ENCODE results near the gene POLR2F.
"Not testable (repeated sequence)": the region's sequence is repeated elsewhere in the genome, so short reads cannot be mapped to it uniquely, and the experiment has no call there.

Gene POLR2F

GRCh38 chr22:37925767-37926166 lies 27.7 kb upstream of the POLR2F start:
- no peak for DNase-seq (ENCODE audit: low read depth)

GRCh38 chr22:37926358-37926757 lies 27.1 kb upstream of the POLR2F start:
- DNase-seq (ENCODE audit: low read depth) = no peak

DNA sequence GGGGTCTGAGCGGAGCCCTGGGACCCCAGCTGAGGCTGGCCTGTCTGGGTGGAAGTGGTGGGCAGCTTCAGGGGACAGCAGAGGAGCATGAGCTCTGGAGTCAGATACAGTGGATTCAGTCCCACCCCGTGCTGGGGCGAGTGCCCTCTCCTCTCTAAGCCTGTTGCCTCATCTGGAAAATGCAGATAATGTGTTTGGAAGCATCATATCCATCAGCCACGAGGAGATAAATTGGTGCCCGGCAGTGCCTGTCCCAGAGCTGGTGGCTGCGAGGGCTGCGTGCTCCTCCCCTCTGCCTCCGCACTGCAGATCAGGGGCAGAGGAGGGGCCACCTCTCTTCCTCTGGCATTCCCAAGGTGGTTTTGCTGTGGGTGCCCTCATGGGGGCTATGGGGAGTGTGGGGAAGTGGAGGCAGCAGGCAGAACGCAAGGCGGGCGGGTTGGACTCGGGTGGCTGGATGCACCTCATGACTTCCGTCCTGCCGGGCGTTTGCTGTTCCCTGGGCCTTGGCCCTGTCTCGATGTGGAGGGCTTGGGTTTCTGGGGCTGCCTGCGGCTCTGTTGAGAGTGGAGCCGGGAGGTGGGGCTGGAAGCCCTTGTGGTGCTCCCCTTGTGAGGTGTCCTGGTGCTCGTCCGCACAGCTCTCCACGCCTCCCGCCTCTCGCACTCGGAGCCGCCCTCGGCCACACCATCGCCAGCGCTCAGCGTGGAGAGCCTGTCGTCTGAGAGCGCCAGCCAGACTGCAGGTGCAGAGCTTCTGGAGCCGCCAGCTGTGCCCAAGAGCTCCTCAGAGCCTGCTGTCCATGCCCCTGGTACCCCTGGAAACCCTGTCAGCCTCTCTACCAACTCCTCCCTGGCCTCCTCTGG lies 26.5 kb upstream of the POLR2F start:
- no peak for DNase-seq (ENCODE audit: low read depth)

DNA sequence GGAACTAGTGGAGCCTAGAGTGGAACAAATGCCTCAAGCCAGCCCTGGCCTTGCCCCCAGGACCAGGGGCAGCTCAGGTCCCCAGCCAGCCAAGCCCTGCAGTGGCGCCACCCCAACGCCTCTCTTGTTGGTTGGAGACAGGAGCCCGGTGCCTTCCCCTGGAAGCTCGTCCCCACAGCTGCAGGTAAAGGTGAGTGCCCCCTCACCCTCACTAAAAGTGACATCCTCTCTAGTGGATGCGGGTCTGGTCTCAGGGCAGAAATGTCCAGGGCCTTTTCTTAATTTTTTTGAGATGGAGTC lies 25.9 kb upstream of the POLR2F start:
- DNase-seq (ENCODE audit: low read depth) = no peak

- no peak for DNase-seq (ENCODE audit: low read depth)
These were observed 24.1 kb upstream of the POLR2F start for GRCh38 chr22:37929390-37929789.

DNA sequence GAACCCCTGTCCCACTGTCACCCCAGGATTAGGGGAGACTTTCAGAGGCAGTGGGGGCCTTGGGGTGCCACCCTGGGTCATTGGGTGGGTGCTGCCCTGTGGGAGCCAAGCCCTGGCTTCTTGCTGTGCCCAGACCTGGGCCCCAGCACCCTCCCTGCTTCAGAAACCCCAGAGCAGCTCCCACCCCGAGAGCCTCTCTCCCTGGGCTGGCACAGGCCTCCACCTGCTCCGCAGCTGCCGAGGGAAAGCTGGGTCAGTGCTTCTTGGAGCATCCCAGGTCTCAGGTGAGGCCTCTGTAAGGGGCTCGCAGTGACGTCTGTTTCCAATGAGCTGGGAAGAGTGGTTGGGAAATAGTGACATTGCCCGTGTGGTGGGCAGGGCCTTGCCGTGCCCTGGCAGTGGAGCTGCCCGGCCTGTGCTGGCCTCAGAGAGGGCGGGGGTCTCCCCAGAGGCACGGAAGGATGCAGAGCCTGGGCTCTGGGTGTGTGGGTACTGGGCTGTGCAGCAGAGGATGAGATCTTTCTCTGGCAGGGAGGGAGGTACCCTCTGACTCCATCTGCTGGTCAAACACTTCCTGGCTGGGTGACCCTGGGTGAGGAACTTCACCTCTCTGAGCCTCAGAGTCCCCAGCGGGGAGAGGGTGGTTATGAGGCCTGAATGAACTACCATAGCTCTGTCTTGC lies 23.1 kb upstream of the POLR2F start:
- DNase-seq (ENCODE audit: low read depth) = no peak

- DNase-seq (ENCODE audit: low read depth) = no peak
These were observed 22.5 kb upstream of the POLR2F start for GRCh38 chr22:37930952-37931440.

DNA sequence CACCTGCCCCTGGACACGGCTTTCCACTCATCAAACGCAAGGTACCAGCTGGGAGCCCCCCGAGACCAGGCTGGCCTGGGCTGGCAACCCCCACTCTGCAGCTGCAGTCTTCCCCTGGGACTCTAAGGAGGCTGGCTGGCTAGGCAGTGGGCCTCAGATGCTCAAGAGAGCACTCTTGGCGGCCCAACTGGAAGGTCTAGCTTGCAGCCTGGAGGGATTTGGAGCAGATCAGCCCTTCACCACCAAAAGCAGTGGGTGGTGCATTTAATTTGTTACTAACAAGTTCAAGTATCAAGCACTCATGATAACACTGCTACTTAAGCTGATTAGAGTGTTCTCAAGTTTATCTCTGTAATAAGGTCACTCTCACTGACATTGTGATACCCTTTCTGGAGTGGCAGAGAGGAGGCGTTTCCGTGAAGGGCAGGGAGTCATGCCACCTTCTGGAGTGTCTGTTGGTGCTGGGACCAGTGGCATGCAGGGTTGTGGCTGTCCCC lies 21.6 kb upstream of the POLR2F start:
- DNase-seq (ENCODE audit: low read depth) = no peak

DNA sequence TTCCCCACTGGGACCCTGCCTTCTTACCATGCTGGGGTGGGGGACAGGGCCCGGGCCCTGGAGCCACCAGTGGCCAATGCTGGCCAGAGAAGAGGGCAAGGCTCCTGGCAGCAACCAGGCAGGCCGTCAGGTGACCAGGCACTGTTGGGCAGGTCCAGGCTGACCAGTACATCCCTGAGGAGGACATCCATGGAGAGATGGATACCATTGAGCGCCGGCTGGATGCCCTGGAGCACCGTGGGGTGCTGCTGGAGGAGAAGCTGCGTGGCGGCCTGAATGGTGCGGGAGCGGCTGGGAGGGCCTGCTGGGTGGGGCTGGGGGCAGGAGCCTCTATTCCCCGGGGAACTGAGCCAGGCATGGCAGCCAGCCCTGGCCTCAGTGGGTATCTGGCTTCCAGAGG lies 21.1 kb upstream of the POLR2F start:
- no peak for DNase-seq (ENCODE audit: low read depth)

- no peak for DNase-seq (ENCODE audit: low read depth)
These were observed 20.5 kb upstream of the POLR2F start for GRCh38 chr22:37932821-37933578.

DNA sequence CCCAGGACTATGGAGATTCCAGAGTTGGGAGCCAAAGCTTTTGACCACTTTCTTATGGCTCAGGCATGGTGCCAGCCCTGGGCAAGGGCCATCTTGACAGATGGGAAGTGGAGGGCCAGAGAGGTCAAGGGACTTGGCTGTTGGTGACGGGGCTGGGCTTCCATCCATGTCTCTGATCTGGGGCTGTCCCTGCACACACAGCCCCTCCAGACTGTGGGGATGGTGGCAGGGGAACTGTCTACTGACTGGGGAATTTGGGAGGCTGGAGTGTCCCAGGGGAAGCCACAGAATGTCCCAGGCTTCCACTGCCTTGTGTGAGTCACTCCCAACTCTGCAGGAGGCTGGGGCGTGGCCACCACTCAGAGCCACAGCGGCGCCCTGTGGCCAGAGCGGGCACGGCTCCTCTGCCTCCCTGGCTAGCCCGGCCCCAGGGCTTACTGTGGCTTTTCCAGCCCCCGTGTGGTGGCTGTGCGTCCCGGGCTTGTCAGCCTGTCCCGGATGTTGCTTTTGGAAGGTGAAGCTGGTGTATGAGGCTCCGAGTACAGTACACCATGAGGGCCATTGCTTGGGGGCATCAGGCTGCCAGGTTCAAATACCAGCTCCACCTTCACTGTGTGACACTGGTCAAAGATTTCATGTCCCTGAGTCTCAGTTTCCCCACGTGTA lies 19.7 kb upstream of the POLR2F start:
- peak; percentile 65 for DNase-seq (ENCODE audit: low read depth)

- DNase-seq (ENCODE audit: low read depth) = no peak
These were observed 12.7 kb upstream of the POLR2F start for GRCh38 chr22:37940698-37941376.

DNA sequence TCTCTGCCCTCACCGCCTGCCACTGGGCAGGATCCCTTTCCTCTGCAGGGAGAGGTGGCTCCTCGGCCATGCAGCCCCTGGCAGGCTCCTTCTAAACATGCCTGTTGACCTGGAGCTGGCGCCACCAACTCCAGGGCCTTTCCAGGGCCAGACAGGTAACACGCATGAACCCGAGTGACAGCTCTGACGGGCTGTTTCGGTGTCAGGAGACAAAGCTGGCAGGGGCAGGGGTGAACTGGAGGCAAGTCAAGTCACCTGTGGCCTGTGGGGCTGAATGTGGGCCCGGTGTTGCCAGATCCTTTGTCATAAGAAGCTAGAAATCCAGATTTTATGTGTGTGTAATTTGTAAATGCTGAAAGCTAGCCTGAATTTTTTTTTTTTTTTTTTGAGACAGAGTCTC lies 11.4 kb upstream of the POLR2F start:
- no peak for DNase-seq (ENCODE audit: low read depth)

GRCh38 chr22:37943136-37943824 lies 10.2 kb upstream of the POLR2F start:
- DNase-seq (ENCODE audit: low read depth) = no peak

DNA sequence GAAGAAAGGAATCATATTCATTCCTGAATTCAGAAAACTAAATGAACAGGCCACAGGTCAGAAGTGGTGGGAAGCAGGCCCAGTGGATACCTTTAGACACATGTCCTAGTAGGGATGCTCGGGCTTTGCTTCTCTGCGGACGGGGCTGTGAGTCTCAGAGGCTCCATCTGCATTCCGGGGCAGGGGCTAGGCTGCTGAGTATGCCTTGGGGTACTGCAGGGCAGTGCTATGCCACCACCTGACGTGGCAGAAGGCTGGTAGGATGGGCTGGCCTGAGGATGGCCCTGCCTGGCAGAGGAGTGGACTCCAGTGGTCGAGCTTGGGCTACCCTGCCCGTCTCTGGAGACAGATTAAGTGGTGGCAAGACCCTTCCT lies 9.7 kb upstream of the POLR2F start:
- DNase-seq (ENCODE audit: low read depth) = no peak

DNA sequence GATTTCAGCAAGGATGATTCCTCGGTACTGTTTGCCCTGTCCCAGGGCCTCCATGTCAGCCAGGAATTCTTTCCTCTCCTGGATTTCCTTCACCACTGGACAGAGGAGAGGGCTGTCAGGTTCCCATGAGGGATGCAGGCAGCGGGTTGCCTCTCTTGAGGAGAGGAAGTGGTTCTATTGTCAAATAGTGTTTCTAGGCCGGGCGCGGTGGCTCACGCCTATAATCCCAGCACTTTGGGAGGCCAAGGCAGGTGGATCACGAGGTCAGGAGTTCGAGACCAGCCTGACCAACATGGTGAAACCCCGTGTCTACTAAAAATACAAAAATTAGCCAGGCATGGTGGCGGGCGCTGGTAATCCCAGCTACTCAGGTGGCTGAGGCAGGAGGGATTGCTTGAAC lies 9.1 kb upstream of the POLR2F start:
- not testable (repeated sequence) for DNase-seq (ENCODE audit: low read depth)

DNA sequence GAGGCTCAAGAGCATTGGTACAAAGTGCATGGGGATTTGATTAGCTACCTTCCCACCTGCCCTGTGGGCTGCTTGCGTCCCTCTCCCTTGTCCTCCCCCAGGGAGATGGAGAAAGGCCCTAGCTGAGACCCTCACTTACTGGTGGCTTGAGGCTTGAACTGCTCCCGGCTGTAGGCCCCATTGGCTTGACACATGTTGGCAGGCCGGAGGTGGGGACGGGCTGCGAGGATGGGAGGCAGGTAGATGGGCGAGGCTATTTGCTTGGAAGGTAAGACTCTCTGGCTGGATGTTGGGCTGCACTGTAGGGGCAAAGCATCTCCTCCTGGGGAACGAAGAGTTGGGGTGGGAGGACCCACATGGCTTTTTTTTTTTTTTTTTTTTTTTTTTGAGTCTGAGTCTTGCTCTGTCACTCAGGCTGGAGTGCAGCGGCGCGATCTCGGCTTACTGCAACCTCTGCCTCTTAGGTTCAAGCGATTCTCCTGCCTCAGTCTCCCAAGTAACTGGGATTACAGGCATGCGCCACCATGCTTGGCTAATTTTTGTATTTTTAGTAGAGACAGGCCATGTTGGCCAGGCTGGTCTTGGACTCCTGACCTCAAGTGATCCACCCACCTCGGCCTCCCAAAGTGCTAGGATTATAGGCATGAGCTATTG lies 6.2 kb upstream of the POLR2F start:
- not testable (repeated sequence) for DNase-seq (ENCODE audit: low read depth)

DNA sequence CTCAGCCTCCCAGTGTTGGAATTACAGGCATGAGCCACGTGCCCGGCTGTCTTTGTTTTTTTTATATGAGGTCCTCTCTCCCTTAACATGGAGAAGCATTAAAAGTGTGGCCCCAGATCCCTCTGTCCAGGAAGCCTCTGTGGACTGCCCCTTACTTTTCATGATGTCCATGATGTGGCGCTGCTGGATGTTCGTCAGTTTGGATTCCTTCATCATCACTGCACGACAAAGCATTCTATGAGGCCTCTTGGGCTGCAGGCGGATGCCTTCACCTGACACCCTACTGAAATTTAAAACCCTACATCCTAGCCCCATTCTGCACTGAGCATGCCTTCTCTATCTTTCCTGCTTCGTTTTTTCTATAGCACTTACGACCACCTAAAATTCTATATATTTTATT lies 2.2 kb upstream of the POLR2F start:
- no peak for DNase-seq (ENCODE audit: low read depth)

DNA sequence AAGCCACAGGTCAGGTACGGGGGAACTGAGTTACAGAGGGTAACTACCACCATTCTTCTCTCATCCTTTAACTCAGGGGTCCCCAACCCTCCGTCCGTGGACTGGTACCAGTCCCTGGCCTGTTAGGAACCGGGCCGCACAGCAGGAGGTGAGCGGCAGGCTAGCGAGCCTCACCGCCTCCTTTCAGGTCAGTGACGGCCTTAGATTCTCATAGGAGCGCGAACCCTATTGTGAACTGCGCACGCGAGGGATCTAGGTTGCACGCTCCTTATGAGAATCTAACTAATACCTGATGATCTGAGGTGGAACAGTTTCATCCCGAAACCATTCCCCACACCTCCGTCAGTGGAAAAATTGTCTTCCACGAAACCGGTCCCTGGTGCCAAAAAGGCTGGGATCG lies 870 bp upstream of the POLR2F start:
- DNase-seq (ENCODE audit: low read depth) = not testable (repeated sequence)

DNA sequence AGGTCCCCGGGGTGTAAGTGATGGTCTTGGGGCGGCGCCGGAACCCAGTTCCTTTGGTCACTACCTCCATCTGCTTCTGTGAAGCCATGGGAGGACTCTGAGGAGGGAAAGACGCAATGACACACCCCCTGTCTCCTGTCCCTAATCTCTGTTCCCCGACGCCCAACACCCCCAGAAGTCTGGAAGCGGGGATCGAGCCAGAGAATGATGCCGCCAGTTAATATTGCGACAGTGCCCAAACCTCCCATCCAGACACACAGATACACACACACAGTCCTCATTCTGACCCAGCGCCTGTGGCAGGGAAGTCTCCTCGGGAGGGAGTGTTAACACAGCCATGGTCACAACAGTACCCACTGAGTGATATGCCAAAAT lies 450 bp upstream of the POLR2F start:
- DNase-seq (ENCODE audit: low read depth) = no peak

DNA sequence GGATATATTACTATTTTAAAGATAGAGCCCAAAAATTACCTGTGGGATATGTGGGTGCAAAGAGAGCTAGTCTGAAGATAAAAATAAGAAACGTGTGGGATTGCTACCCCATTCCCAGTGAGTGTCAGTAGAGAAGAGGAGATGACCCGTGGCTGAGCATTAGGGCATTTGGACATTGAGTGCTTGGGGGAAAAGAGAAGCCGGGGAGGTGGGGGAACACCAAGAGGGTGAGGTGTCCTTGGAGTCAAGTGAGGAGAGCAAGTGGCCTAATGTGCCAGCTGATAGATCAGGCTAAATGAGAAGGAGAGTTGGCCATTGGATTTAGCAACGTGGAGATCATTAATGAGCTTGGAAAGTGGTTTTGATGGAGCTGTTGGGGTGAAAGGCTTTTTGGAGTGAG lies 1.2 kb downstream of the POLR2F start:
- no peak for DNase-seq (ENCODE audit: low read depth)

All from stimulated activated CD8-positive, alpha-beta memory T cell treated with anti-CD3 and anti-CD28 coated beads, Interleukin-15, amount 100 ng/mL, for 24 hours (primary cell).